Measurements from ENCODE around the gene DACT3.

DNA sequence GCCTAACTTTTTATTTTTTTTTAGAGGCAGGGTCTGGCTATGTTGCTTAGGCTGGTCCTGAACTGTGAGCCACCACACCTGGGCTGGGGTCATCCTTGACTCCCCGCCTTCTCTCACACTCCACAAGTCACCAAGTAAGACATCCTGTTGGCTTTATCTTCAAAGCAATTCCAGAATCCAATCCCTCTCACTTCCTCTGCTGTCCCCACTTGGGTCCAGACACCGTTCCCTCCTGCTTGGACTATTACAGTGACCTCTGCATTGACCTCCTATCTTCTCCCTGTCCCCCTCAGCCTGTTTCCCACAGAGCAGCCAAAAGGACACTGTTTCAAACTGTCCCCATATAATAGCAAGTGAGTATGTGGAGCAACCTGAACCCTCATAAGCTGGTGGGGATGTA is 20.3 kb downstream of the DACT3 start:
- no peak for TF ChIP-seq POLR2A (IDR thresholded peaks at IDR 0.05)
- TF ChIP-seq, protein P1, sequence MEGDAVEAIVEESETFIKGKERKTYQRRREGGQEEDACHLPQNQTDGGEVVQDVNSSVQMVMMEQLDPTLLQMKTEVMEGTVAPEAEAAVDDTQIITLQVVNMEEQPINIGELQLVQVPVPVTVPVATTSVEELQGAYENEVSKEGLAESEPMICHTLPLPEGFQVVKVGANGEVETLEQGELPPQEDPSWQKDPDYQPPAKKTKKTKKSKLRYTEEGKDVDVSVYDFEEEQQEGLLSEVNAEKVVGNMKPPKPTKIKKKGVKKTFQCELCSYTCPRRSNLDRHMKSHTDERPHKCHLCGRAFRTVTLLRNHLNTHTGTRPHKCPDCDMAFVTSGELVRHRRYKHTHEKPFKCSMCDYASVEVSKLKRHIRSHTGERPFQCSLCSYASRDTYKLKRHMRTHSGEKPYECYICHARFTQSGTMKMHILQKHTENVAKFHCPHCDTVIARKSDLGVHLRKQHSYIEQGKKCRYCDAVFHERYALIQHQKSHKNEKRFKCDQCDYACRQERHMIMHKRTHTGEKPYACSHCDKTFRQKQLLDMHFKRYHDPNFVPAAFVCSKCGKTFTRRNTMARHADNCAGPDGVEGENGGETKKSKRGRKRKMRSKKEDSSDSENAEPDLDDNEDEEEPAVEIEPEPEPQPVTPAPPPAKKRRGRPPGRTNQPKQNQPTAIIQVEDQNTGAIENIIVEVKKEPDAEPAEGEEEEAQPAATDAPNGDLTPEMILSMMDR (IDR thresholded peaks at IDR 0.05), result no peak
